ENCODE measurements around the gene B4GALT5.
"Not testable (repeated sequence)": the region's sequence is repeated elsewhere in the genome, so short reads cannot be mapped to it uniquely, and the experiment has no call there.

- not testable (repeated sequence) for TF ChIP-seq CTCF, POLR2AphosphoS5, POLR2A (IDR thresholded peaks at IDR 0.05)
These were observed 102.0 kb downstream of the B4GALT5 start for GRCh38 chr20:49611539-49612126.
